Measurements from ENCODE around the gene SLC26A4.

SLC26A4 gene

DNA sequence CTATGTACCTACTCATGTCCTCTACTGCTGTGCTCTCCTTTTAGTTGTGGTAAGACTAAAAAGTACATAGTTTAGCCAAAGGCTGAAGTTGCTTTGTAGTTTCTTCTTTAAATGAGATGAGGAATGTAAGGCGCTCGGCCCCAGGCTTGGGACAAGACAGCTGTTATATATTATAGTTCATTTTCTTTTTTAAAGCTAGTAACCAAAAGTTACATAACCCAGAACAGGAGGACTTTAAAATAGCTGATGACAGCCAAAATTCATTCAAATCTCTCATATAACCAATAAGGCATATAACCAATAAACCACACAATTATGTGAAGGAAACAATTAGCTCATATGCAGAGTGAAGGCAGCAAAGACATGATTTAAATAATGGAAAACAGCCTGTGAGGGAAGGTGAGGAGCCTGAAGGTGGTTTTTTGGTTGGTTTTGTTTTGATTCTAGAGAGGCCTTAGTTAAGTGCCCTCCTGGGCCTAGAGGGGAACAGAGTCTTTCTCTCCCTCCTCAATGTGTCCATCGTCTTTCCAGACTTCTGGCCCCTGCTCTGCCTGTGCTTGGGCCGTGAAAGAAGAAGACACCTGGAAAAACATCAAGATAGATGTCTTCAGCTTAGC is 35.8 kb downstream of the SLC26A4 start:
- no peak for DNase-seq (ENCODE audit: low spot score)

DNA sequence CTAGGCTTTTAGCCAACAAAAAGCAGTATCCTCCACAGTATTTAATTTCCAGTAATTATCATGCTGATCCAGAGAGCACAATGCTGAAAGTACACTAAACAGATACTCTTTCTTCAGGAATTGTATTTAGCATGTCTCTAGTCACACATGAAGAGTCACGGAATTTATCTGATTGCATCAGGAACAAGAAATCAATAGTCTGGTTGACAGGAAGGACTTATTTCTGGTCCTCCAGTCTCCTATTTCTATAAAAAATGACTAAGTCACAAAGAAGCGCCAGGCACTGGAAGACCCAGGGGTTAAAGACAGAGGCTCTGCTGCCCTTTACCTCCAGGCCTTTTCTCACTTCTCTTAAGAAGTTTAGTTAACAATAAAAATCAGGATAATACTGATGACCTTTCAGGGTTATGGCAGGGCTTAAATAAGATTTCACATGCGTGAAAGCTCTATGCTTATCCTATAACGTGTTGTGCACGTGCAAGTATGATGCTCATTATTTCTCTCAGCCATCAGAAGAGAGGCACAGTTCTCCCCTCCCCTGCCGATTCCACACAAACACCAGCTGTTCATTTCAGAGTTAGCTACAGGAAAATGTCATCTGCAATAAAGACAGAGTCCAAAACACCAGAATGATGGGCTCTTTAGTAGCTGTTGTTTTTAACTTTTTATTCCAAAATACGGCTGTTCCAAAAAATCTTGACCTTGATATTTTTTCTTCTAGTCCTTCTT is 36.9 kb downstream of the SLC26A4 start:
- no peak for DNase-seq (ENCODE audit: low spot score)

DNA sequence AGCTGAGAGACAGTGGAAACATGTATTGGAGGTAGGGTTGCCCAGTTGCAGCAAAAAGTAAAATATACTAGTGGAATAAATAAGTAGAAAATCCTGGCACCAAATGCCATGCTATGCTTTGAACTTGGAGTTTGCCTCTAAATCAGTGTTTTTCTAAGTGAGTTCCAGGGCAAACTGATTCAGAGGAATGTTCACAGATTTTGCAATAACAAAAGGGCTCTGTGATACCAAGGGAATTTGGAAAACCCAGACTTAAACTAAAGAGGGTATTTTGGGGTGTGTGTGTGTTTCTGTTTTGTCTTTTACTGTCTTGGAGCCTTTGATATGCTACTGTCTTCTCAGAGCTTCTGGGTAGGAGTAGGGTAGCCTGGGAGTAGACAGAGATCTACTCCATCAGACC is 39.9 kb downstream of the SLC26A4 start:
- DNase-seq (ENCODE audit: low spot score) = no peak

DNA sequence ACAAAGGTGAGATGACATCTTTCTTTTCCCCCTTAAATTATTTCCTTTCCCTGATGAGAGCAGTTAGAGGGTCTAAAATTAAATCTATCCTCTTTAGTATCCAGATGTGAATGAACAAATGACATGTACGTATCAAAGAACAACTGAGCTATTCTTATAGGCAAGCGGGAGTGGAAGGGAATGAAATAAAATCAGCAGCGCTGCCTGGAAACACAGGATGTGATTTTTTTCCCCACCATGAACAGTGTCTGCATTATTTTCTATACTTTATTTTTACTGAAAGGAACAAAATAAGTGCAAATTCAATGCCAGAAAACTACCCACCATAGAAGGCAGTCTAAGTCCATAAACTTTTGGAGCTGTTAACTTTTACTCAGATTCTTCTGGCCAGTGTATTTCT is 40.6 kb downstream of the SLC26A4 start:
- no peak for DNase-seq (ENCODE audit: low spot score)

DNA sequence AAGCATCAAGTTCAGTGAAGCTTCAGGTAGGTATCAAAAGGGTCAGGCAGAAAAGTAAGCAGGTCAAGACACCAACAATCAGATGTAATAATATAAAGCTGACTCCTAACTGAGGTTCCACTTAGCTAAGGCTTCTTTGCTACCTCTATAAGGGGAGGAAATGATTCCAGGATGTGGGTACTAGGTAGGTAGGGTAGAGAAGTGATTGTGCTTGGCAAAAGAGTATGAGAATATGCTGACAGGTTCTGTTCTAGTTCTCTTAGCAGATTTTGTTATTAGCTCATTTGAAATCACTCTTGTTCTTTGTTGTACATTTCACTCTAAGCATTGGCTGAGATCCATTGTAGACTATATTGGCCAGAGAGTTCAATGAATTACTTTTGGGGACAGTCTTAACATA is 42.6 kb downstream of the SLC26A4 start:
- DNase-seq (ENCODE audit: low spot score) = no peak

DNA sequence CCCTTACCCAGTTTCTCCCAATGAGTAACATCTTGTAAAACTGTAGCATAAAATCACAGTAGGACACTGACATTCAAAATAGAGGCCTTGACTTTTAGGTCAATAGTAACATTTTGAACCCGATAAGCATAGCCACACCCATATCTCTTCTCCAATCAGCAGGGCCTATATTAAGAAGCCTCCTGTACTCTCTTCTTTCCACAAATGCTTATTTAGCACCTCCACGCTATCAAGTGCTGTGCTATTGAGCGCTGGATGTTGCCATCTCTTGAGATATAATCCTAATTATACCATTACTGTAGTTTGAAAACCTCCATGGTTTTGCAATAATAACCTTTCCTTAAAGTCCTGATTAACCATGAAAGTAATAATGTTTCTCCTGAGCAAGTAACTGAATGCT is 43.2 kb downstream of the SLC26A4 start:
- no peak for DNase-seq (ENCODE audit: low spot score)

DNA sequence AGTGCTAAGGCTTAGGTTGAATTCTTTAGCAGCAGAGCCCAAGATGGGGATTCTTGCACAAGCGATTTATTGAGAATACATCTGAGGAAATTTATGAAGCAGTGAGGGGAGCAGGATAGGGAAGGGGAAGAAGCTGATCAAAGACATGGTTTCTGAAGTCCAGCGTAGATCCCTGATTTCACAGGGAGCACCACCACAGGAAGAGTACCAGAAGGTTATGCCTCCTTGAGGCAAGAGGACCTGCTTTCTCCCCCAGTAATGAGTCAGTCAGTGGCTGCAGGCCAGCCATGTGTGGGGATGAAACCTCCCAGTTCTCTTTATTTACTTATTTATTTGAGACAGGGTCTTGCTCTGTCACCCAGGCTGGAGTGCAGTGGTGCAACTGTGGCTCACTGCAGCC is 48.3 kb downstream of the SLC26A4 start:
- no peak for DNase-seq (ENCODE audit: low spot score)

DNA sequence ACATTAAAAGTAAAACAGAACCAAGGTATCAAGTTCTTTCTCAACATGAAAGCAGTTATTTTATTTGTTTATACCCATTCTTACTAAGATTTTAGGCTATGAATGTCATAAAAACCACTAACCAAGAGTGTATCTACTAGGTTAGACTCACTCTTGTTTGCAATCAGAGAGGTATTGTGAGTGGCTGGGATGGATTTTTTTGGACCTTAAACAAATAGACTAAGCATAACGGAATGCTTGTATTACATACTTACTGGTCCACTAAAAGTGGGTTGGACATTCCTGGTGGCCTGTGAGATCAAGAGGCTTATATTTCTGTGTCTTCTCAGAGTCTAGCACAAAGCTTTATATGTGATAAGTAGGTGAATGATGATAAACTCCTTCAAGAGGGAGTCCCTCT is 50.7 kb downstream of the SLC26A4 start:
- no peak for DNase-seq (ENCODE audit: low spot score)

DNA sequence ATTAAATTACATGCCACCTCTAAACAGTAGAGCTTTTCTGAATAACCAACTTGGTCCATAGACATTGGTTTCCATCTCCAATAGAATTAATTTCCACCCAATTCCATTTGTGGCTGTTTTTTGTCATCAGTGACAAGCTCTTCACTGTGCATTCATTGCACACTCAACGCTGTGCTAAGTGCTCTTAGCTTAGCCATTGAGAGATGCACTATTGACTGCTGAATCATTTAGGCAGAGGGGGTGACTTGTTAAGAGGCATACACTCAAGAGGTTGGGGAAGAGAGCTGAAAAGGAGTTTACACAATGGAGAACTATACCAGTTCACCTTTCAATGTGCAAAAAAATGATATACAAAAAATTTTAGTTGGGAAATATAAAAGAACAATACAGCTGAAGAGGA is 51.4 kb downstream of the SLC26A4 start:
- DNase-seq (ENCODE audit: low spot score) = no peak

DNA sequence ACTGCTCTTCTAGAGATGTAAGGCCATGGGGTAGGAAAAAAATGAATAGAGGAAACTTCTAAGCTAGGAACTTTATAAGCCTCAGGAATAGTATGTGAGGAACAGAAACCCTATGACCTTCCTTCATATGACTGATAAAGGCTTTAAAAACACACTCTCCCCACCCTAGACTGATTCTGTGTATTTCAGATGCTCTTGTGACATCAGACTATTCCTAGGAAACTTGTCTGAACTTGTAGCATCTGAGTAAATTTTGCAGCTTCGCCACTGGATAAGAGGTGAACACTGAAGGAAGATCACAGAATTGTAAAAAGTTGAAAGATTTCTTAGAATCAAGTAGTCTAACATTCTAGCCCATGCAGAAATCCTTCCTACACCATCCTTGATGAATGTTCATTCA is 52.3 kb downstream of the SLC26A4 start:
- no peak for DNase-seq (ENCODE audit: low spot score)

DNA sequence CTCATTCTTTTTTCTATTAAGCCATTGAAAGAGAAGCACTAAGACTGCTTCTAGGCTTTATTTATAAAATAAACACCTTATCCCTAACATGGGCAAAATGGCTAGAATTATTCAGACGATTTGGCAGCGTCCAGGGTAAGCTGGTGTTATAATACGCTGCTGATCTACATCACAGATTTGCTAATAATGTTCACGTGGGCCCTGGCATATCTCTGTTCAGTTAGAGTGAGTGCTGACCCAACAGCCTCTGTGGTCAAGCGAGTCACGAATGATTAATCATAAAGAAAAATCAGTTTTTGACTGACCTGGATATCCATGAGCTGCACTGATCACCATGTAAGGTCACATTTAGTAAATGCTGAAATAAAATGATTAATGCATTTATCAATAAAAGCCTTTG is 54.9 kb downstream of the SLC26A4 start:
- DNase-seq (ENCODE audit: low spot score) = no peak

DNA sequence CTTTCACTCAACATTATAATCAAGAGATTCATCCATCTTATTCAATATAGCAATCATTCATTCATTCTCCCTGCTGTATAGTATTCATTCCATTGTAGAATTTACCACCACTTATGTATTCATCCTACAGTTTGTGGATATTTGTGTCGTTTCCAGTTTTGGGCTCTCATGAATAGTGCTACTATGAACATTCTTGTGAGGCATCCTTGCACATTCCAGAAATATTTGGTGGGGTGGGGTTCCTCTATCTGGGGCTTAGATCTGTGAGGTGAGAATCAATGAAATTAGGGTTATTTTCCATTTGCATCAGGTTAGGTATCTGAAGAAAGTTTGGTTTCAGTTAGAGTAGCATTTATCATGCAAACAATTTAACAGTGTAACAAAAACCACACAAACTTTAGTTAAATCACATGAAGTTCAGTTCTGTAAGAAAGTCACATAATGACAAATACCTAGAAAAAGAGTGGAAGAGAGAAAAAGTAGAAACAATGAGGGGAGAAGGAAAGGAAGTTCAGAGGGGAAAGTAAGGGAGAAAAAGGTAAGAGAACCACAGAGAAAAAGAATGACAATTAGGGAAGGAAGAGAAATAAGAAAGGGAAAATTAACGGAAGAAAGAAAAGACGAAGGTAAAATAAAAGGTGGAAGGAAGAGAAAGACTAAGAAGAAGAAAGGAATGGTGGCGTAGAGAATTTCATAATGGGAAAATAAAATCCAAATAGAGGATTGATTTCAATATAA is 58.0 kb downstream of the SLC26A4 start:
- DNase-seq (ENCODE audit: low spot score) = no peak

DNA sequence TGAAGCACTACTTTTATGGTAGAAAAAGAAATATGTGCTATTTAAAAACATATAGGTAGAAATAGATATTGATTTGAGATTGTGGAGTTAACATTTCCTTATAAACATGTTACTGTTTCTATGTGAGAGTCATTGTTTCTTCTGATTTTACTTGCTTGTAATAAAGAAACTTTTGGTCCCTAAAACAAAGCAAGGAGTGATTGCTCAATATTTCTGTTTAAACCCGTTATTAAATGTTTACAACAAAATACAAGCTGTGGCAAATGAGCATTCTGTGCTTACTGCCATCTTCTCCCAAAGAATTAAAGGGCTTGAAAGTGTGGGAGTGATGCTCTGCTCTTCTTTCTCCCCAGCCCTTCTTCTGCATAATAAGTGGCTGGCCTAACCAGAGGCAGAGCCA is 60.7 kb downstream of the SLC26A4 start:
- no peak for DNase-seq (ENCODE audit: low spot score)

DNA sequence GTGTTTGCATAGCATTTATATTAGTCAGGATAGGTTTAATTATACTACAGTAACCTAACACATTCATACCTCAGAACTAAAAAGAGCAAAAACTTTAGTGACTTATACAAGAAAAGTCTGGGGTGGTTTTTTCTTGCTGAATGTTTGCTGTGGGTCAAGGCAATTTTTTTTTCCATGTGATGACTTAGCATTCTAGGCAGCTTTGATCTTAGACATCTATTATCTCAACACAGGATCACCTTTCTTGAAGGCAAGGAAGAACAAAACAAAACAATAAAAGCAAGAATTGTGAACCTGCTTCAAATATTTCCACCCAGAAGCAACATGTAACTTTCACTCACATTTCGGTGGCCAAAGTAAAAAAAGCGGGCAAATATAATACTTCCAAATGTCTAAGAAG is 62.6 kb downstream of the SLC26A4 start:
- no peak for DNase-seq (ENCODE audit: low spot score)

DNA sequence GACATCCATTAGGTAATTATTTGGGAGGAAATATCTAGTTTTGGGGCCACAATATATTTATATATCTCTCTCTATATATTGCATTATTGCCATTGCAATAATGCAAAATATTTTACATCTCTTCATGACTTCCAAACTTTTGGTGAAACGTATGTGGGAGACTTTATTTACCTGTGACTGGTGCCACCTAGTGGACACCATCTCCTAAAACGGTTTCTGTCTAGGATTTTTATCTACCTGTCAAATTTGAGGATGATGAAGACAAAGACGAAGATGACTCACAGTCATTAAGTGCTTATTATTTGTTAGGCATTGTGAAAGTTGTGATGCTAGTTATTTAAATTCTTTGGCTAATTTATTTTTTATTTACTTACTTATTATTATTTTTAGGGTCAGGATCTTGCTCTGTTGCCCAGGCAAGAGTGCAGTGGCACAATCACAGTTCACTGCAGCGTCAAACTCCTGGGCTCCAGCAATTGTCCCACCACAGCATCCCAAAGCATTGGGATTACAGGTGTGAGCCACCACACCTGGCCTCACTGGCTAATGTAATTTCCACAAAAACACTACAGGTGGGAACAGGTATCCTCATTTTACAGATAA is 64.6 kb downstream of the SLC26A4 start:
- no peak for DNase-seq (ENCODE audit: low spot score)

DNA sequence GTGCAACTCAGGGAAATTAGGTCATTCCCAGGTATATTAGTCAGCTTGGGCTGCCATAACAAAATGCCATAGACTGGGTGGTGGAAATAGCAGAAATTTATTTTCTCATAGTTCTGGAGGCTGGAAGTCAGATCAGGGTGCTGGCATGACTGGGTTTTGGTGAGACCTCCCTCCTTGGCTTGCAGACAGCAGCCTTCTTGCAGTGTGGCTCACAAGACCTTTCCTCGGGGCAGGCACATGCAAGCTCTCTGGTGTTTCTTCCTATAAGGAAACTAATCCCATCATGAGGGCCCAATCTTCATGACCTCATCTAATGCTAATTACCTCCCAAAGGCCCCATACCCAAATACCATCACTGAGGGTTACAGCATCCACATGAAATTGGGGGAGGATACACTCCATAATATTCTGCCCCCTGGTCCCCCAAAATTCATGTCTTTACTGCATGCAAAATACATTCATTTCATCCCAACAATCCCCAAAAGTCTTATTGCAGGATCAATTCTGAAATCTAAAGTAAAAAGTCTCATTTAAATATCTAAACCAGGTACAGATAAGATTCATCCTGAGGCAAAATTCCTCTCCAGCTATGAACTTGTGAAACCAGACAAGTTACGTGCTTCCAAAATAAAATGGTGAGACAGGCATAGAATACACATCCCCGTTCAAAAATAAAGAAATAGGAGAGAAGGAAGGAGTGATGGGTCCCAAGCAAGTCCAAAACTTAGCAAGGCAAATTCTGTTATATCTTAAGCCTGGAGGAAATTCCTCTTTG is 65.9 kb downstream of the SLC26A4 start:
- DNase-seq (ENCODE audit: low spot score) = no peak

DNA sequence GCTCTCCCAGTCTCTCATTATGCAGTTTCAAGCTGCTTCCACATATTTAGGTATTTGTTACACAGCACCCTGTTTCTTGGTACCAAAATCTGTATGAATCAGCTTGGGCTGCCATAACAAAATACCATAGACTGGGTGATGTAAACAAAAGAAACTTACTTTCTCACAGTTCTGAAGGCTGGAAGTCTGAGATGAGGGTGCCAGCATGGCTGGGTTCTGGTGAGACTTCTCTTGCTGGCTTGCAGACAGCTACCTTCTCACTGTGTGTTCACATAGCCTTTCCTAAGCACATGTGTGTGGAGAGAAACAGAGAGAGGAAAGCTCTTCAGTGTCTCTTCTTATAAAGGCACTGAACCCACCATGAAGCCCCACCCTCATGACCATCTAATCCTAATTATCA is 67.6 kb downstream of the SLC26A4 start:
- DNase-seq (ENCODE audit: low spot score) = no peak

DNA sequence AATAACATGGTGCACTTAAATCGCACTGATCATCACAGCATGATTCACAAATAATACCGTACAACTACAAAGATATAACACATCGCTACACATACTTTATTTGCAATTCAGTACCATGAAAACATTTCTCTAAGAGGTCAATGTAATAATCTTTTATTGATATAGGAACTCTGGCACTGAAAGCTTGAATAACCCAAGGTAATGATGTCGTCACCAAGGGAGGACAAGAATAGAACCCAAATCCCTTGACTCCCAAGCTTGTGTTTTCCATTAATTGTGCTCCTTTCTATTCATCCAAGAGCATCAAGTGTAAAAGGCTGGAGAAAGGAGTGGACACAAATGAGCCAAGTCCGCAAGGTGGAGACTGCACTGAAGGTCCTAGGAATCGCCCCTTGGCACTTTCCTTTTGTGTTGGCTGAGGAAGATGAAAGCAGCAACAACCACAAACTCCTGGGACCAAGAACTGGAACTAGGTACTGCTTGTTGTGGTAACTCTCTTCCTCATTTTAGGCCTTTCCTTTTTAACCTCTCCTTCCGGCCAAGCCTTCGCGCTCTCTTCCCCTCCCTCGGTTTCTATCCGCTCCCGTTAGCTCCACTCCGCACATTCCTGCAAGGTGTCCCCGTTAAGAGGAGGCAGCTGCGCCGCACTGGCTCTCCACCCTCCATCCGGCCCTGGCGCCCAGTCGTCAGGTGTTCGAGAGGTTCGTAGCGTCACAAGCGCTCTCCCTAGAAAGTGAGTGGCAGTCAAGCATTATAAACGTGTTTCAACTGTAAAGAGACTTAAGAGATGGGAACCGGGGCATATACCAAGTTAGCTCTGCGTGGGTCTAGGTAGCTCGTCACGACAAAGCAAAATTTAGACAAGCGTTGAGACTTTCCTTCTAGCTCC is 82.3 kb downstream of the SLC26A4 start:
- DNase-seq (ENCODE audit: low spot score) = peak; percentile 76

DNA sequence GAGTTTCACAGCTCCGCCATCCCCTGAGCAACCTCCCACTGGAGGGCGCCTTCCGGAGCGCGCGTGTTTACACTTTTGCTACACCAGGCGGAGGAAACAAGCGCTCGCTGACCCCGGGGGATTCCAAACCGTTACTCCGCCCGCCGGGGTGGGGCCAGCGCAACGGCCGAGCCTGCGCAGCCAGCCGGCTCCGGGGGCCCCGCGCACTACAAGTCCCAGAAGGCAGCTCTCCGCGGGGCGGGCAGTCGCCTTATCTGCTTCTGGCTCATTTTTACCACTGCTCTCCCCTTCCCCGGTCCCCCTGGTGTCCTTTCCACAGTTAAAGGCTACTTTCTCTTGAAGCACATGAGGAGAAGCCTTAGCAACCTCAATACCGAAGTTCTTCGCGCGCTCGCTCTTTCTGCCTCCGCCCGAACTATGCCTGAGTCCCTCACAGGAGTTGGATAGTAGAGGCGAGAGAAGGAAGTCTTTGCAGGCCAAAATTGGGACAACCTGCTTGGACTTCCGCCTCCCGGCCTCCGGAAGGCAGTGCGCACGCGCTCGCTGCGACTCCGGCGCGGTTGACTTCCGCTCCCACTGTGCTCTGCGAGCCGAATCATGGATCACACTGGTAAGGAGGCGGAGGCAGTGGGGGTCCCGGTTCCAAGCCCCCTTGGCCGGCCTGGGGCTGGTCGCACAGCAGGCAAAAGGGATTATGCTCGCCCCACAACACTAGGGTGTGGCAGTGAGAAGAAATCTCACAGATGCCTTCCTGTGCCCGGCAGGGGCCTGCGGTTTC is 83.1 kb downstream of the SLC26A4 start, which contains the start of gene CBLL1:
Gene CBLL1, plus strand, starts transcription at position 576 of the 778 bp plus-strand sequence. Its CDS starts 22 bp downstream, at position 598.
- peak; percentile 97 for DNase-seq (ENCODE audit: low spot score)

DNA sequence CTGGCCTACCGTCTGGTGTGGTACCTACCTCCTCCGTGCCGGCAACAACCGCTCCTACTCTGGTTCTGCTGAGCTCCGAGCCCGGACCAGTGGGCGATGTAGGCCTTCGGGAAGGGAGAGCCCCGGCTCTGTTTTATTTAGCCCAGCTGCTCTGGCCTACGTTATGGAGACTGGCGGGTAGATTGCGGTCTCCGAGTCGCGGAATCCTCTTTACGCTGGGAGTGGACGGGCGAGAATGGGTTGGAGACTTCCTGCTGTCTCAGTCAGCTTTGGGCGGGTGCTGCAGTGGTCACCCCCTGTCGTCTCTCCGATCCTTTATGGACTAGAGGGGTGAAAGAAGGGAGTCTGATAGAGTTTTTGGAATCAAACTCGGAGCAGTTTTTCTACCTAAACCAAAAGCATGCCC is 83.7 kb downstream of the SLC26A4 start:
- no peak for DNase-seq (ENCODE audit: low spot score)
